NCI-H82 (cell line): ENCODE data around the gene TAS2R41.
A peak's percentile ranks its signal among the peaks of the same experiment; 100 is the strongest.

Experiments used
- DNase-seq: peaks from one replicate; lab custom pipeline; 2025; lab: John Stamatoyannopoulos, UW

Gene TAS2R41

DNA sequence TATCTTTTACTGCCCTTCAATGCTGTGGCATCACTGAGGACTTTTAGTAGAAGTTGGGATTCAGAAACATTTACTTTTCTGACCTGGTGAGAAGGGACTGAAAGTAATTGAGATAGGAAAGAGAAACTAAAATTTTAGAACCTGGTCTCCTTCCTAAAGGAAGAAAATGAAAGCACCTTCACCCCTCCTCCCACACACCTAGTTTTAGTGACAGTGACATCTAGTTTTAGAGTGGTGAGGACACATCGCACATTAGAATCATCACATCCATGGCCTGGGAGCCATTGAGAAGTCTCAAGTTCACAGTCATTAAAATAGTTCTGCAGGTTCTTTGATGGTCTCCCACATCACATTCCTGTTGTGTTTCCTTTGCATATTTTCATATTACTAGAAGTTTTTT lies 16.1 kb downstream of the TAS2R41 start:
- no peak for DNase-seq

DNA sequence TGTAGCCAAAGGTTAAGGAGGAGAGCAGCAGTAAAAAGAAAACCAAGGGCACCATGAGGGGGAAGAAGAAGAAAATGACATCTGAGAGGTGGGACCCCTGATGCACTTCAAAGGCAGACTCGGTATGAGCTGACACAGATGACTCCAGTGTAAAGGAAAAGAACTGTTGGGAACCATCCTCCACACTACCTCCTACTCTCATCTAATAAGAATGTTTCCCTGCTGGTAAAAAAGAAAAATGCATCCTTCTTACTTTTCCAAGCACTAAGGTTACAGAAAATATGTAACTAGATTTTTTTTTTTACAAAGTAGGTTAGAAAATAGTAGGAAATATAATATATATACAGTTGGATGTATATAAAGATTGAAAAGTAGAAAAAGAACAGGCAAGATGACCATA lies 16.9 kb downstream of the TAS2R41 start:
- DNase-seq, result no peak

GRCh38 chr7:143495851-143496250 lies 18.2 kb downstream of the TAS2R41 start:
- DNase-seq, result no peak

DNA sequence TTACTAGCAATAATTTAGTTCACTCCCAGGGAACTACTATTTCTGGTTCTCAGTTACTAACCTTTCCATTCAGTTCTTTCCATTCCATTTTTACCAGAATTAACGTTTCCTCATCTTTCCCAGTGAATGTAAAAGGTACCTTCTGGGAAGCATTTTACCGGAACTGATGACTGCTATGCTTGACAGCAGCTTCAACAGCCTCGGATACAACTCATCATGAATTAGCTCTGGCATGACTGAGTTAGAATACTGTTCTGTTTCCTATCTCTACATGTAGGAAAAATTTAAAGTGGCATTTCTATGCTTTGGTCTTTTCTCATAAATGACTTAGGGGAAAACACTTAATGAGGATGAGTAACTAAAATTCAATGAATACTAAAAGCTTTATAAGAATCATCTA lies 18.6 kb downstream of the TAS2R41 start:
- no peak for DNase-seq

DNA sequence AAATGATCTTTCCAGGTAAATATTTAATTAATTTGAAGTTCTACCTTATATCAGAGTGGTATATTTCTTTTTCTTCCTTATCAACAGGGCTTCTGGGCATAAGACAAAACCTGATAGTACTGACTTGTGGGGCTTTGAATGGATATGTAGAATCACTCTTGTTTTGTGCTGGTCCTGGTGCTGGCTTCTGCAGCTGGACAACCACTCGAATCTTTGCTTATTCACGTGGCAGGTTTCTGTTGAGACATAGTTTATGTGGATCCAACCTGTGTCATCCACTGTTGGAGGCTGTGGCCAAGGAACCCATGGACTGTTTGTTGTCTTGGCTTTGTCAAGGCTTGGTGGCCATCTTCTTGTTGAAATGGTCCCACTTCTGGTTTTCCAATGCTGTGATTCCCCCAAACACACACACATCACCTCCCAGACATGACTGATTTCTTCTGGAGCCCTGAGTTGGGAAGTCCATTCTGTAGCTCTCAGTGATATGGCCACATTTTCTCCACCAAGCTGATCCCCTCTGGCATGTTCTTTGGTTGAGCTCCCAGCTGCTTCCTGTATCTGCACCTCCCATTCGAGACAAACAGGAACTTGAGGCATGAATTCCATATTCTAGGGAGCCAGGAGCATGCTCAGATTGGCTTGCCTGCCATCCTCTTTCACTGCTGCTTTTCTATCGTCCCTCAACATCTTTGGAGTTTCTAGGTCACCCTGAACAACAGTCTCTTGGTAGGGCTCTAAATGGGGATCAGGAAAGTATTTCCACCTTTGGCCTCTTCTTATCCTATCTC lies 19.5 kb downstream of the TAS2R41 start:
- DNase-seq, result no peak

DNA sequence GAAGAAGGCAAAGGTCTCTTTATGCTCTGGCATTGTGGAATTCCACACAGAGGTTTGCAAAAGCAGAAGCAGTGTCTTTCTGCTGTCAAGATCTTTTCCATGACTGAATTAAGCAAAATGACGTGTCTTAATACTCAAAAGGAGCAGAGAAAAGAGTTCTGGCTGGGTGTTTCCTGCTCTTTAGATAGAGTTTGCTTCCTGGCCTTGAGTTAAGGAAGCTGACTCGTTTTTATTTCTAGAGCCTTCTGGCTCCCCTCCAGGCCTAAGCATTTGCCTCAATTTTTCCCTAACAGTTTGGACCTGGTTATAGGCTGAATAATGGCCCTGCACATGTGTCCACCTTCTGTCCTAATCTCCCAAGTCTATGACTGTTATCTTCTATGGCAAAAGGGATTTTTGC lies 21.6 kb downstream of the TAS2R41 start:
- DNase-seq, result no peak

DNA sequence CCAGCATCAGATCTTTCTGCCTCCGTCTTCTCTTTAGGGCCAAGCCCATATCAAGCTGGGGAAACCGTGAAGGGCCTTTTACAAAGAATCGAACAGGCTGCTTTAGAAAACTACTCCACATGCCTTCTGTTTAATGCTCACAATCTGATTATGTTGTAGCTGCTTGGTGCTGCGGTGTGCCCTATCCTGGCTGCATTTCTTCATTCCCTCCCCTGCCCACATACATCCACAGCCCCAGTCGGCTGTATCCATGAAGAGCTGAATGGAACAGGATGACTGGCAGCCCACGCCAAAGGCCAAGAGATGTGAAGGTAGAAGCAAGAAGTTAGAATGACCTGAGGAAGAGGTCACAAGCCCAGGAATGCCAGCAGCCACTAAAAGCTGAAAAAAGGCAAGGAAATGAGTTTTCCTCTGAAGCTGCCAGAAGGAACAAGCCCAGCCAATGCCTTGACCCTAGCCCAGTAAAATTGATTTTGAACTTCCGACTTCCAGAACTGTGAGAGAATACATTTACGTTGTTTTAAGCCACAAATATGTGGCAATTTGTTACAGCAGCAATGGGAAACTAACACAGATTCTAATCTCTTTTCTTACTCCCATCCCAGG lies 22.2 kb downstream of the TAS2R41 start:
- DNase-seq, result no peak

- DNase-seq, result peak; percentile 59
These were observed 25.6 kb downstream of the TAS2R41 start for GRCh38 chr7:143503261-143503660.

GRCh38 chr7:143504215-143504936 lies 26.7 kb downstream of the TAS2R41 start:
- DNase-seq, result no peak

DNA sequence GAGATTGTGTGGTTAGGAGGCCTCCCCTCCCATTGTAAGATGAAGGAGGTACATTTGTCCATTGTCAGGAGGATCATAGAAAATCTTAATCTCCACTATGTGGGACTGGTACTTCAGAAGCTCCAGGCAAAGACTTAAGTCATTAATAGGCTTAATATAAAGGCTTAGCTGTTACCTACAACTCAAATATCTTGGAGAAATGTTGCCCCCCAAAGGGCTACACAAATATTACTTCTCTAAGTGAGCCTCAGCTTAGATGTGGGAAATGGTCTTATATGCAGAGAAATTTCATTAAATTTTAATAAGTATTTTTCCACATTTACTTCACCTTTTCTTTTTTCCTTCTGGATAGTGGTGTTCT lies 27.2 kb downstream of the TAS2R41 start:
- DNase-seq, result peak; percentile 76

- DNase-seq, result no peak
These were observed 28.2 kb downstream of the TAS2R41 start for GRCh38 chr7:143505838-143506237.

GRCh38 chr7:143507094-143507518 lies 29.4 kb downstream of the TAS2R41 start:
- DNase-seq, result no peak

GRCh38 chr7:143507534-143508055 lies 29.9 kb downstream of the TAS2R41 start:
- no peak for DNase-seq

DNA sequence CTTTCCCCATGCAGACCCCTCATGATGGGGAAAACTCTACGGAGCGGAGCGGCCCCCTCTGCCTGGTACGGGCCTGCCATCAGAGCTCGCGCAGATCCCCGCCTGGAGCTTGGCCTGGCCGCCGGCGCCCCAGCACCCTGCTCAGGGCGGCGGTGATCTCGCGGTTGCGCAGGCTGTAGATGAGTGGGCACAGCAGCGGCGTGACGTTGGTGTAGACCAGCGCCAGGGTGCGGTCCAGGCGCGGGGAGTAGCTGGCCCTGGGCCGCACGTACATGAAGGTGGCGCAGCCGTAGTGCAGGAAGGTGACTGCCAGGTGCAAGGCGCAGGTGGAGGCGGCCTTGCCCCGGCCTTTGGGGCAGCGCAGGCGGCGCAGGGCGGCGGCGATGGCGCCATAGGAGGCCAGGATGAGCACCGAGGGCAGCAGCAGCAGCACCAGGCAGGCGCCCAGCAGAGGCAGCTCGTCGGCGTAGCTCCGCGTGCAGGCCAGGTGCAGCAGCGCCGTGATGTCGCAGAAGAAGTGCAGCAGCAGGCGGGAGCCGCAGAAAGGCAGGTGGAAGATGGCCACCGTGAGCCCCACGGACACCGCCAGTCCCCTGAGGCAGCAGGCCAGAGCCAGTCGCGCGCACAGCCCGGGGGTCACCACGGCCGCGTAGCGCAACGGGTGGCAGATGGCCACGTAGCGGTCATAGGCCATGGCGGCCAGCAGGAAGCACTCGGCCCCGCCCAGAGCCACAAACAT lies 33.4 kb downstream of the TAS2R41 start:
- no peak for DNase-seq

GRCh38 chr7:143511593-143512047 lies 33.9 kb downstream of the TAS2R41 start:
- DNase-seq, result no peak

GRCh38 chr7:143512488-143513340 lies 35.0 kb downstream of the TAS2R41 start:
- no peak for DNase-seq

DNA sequence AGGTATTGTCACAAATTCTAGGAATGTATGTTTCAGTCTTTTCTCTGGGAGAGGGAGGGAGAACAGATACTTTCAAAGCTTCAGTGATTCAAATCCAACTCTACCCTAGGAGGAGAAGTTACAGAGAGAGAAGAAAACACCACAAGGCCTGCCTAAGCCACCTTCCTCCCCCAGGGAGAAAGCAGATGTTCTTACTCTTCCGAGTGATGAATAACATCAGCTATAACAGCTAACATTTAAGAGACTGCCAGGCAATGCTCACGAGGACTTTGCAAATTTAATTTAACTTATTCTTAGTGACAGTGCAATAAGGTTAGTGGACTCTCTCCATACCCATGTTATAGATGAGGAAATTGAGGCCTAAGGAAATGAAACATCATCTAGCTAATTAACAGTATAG lies 36.8 kb downstream of the TAS2R41 start:
- DNase-seq, result no peak

DNA sequence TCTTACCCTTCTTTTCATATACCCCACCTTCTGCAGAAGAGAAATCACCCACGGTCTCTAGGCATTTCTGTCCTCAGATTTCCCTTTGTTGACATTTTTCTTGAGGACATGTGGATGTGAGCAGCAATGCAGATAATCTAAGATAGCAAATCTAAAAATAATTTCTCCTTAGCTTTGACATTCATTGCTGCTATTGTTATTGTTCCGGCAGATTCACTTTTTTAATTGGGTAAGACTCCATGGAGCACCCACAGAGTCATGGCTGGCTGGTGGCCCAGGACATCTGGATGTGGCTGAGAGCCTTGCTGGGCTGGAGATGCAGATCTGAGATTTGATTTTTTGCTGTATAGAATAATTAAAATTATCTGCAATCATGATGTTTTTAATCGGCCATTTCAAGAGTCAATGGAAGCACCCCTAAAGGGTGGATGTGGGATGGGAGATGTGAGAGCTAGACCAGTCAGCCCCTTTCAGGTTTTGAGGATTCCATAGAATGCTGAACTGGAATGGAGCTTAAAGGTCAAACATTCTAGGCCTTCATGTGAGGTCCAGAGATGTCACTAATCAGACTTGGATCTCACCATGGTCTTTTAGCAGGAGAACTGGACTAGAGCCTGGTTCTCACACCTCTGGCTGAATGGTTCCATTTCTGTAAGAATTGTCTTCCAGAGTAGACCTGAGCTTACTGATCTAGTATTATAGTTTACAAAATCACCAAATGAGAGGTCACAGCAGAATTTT lies 37.5 kb downstream of the TAS2R41 start:
- DNase-seq, result no peak

- DNase-seq, result no peak
These were observed 39.3 kb downstream of the TAS2R41 start for GRCh38 chr7:143516981-143517380.

DNA sequence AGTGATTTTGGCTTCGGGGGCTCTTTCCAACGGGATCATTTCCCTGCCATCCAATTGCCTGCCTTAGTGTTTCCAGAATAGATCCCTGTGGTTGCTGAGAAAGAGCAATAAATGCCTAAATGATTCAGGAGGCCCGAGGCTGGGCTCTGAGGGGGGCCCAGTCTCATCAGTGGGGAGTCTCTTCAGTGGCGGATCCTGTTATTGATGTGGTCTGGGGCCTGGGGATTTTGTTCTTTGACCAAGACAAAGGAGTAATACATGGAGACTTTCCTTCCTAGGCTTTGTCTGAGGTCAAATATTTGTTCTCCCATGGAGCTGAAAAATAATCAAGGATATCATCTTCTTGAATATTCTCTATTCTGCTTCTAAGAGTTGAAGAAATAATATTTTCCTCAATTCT lies 40.8 kb downstream of the TAS2R41 start:
- DNase-seq, result no peak
